DMS53 treated with DMSO at 0.1 percent for 48 hours (cell line): ENCODE results near the gene ZACN.
A peak's percentile ranks its signal among the peaks of the same experiment; 100 is the strongest.
"Not testable (repeated sequence)": the region's sequence is repeated elsewhere in the genome, so short reads cannot be mapped to it uniquely, and the experiment has no call there.

Source experiments
- DNase-seq: peaks from one replicate; lab custom pipeline; 2025; ENCODE audit not compliant: unreplicated experiment; lab: John Stamatoyannopoulos, UW

Gene ZACN

GRCh38 chr17:76053246-76054111 is 25.5 kb upstream of the ZACN start:
- DNase-seq, result no peak

- no peak for DNase-seq
Observed at GRCh38 chr17:76054112-76054476, 24.9 kb upstream of the ZACN start.

- no peak for DNase-seq
Observed at GRCh38 chr17:76056882-76057281, 22.1 kb upstream of the ZACN start.

- DNase-seq, result not testable (repeated sequence)
Observed at GRCh38 chr17:76058264-76058663, 20.7 kb upstream of the ZACN start.

GRCh38 chr17:76063875-76064546 is 15.0 kb upstream of the ZACN start:
- no peak for DNase-seq

GRCh38 chr17:76065775-76066174 is 13.2 kb upstream of the ZACN start:
- no peak for DNase-seq

GRCh38 chr17:76071531-76072147 is 7.3 kb upstream of the ZACN start:
- no peak for DNase-seq

- DNase-seq, result peak; percentile 89
Observed at GRCh38 chr17:76072148-76072858, 6.7 kb upstream of the ZACN start, which contains the start of gene SRP68. Gene SRP68 (minus strand): TSS chr17:76072517. CDS start chr17:76072491, 26 bp downstream.

GRCh38 chr17:76074390-76075363 is 4.3 kb upstream of the ZACN start, which contains the start of gene GALR2:
Gene GALR2 (plus strand): TSS chr17:76074781. CDS start chr17:76074884, 103 bp downstream.
- no peak for DNase-seq

GRCh38 chr17:76075364-76076145 is 3.4 kb upstream of the ZACN start:
- peak; percentile 64 for DNase-seq

- DNase-seq, result peak; percentile 61
Observed at GRCh38 chr17:76076146-76076764, 2.7 kb upstream of the ZACN start.

GRCh38 chr17:76076765-76077583 is 2.0 kb upstream of the ZACN start:
- DNase-seq, result peak; percentile 70

- peak; percentile 61 for DNase-seq
Observed at GRCh38 chr17:76077584-76078110, 1.3 kb upstream of the ZACN start.

GRCh38 chr17:76078370-76078769 is 612 bp upstream of the ZACN start:
- DNase-seq, result not testable (repeated sequence)

GRCh38 chr17:76079535-76079955 is 563 bp downstream of the ZACN start:
- DNase-seq, result no peak

- DNase-seq, result no peak
Observed at GRCh38 chr17:76079956-76080767, 1.2 kb downstream of the ZACN start.
